HL-60/S4 treated with retinoic acid at 250 ng/mL for 4 days and 3 days (cell line): Measurements from ENCODE around the gene DDX25.
"Not testable (repeated sequence)": the region's sequence is repeated elsewhere in the genome, so short reads cannot be mapped to it uniquely, and the experiment has no call there.

Source experiments
- in situ Hi-C: fragments of 300-500 bp; cut with MboI; formaldehyde crosslinking; loops from 2 replicates; pipeline ENCODE4 v1.7.0; 2022; ENCODE audit warnings: low sequenced_read_pairs

The DDX25 gene

DNA sequence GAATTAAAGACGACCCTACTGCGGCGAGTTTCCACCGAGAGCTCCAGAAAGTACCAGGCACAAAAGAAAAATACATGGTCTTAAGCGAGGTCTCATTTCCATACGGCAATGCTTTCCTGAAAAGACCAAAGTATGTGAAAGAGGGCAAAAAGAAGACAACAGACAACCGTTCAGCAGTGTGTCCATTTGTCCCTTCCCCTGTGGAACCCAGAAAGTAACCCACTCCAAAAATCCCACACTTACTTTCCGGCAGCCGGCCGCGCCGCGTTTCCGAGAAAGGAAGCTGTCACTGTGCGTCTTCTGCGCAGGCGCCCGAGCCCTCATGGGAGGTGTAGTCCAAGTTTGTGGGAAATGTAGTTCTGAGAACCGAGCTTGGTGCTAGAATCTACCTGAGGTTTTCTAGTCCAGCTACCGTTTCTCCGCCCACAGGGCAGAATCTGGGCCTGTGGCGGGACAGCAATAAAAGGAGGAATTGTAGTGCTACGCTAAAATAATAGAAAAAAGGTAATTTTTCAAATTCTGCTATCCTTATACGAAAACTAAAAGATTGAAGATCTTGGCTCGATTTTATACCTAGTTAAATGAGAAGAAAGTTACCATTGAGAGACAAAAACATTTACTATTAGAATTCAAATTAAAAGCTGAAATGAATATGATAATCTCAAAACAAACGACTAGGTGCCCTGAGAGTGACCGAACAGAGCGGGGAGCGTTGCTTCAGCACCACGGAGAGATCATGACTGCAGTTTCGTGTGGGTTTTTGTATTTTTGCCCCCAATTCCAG lies 1.2 kb upstream of the DDX25 start, which contains the start of gene PUS3:
TSS of gene PUS3 (minus strand) at position 280 of the 784 bp plus-strand sequence. CDS start 6,922 bp downstream, outside the sequence.
- in situ Hi-C loops, result no loop called here

DNA sequence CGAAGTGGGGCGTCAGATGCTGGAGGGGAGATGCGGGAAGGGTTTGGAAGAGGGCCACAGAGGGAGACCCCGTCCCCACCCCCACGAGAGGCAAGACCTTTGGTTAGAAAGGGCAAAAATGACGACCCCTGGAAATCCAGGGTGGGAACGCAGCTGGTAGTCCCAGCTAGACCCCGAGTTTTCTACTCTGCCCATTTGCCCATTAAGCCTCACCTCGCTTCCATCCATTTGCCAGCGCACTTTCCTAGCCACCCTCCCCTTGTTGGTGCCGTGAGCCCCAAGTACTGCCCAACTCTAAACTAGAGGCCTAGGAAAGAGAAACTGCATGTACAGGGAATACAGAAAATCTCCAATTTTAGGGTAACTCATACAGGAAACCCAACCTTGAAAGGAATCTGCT lies 370 bp downstream of the DDX25 start:
- in situ Hi-C loops, result no loop called here

- in situ Hi-C loops, result no loop called here
Observed at GRCh38 chr11:125910226-125910849, 6.0 kb downstream of the DDX25 start.

DNA sequence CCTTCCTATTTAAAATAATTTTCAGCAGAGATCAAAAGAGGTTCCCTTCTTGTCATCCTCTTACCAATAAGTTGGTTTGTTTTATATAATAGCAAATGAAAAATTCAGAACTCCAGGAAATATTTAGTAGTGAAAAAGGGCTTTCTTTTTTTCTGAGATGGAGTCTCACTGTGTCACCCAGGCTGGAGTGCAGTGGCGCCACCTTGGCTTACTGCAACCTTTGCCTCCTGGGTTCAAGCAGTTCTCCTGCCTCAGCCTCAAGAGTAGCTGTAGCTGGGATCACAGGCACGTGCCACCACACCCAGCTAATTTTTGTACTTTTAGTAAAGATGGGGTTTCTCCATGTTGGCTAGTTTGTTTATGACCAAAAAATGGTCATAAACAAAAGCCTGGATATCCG lies 10.3 kb downstream of the DDX25 start:
- in situ Hi-C loops, result not testable (repeated sequence)

- in situ Hi-C loops, result no loop called here
Observed at GRCh38 chr11:125916683-125917347, 12.5 kb downstream of the DDX25 start.

DNA sequence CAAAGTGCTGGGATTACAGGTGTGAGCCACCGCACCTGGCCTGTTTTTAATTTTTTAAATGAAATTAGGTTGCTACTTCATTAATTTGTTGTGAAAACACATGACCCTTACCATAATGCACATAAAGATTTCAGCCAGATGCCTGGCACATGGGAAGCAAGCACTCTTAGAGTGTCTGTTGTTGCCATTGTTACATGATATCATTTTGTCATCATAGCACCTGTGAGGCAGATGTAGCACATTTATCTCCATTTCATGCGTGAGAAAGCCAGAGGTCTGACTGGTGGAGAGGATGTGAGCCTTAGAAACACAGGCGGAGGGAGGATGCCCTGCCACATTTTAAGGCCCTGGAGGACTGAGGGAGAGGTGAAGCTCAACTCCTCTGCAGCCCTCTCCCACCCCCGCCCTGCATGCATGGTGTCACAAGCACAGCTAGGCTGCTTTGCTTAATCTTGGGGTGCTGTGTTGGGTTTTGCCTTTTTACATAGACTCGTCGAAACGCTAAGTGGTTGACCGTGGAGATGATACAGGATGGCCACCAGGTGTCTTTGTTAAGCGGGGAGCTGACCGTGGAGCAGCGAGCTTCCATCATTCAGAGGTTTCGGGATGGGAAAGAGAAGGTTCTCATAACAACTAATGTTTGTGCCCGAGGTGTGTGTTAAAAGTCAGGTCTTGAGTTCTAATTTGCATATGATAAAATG lies 14.0 kb downstream of the DDX25 start:
- in situ Hi-C loops, result no loop called here

DNA sequence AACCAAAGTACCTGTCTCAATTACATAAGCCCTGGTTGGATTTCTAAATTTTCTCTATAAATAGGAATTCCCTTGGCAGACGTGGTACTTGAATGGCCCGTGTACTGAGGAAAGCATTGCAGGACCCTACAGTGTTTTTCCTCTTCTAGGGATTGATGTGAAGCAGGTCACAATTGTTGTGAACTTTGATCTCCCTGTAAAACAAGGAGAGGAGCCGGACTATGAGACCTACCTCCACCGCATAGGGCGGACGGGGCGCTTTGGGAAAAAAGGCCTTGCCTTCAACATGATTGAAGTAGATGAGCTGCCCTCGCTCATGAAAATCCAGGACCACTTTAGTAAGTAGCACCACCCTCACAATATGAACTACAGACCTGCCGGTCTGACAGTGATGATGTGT lies 16.7 kb downstream of the DDX25 start:
- in situ Hi-C loops, result loop anchor here (10.0 kb wide), 1 partner anchor 264 kb away; no protein-coding TSS in a partner anchor

GRCh38 chr11:125922156-125922555 lies 17.8 kb downstream of the DDX25 start:
- in situ Hi-C loops, result loop anchor here (10.0 kb wide), 1 partner anchor 263 kb away; no protein-coding TSS in a partner anchor

DNA sequence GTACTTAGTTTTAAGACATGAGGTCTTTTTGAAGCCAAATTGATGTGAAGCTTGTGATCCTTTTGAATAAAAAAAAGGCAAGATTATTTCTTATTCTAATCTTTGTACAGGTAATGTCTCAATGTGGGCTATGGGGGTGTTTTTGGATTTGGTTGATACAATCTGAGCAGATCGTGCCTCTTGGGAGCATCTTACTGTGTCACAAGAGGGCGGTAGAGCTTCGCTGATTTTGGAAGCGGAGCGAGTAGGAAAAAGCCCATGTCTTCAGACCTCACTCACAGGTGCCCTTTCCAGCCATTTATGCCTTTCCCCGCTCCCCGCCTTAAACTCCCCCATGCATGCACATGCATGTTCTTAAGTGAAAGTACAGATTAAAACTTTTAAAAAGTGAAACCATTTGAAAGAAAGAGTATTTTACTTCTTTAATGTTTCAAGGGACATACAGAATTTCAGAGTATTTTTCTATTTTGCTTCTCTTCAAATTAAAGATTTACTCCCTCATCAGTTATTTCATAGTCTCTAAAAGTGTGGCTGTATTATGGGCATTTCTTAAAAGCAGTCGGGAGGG lies 18.8 kb downstream of the DDX25 start:
- in situ Hi-C loops, result loop anchor here (10.0 kb wide), 1 partner anchor 262 kb away; no protein-coding TSS in a partner anchor

- in situ Hi-C loops, result loop anchor here (10.0 kb wide), 1 partner anchor 261 kb away; no protein-coding TSS in a partner anchor
Observed at GRCh38 chr11:125923633-125924032, 19.3 kb downstream of the DDX25 start.

- in situ Hi-C loops, result loop anchor here (10.0 kb wide), 1 partner anchor 260 kb away; no protein-coding TSS in a partner anchor
Observed at GRCh38 chr11:125924384-125925007, 20.2 kb downstream of the DDX25 start.

- in situ Hi-C loops, result loop anchor here (10.0 kb wide), 1 partner anchor 260 kb away; no protein-coding TSS in a partner anchor
Observed at GRCh38 chr11:125925247-125925740, 21.0 kb downstream of the DDX25 start.

- in situ Hi-C loops, result loop anchor here (10.0 kb wide), 1 partner anchor 259 kb away; no protein-coding TSS in a partner anchor
Observed at GRCh38 chr11:125925804-125926203, 21.5 kb downstream of the DDX25 start.

DNA sequence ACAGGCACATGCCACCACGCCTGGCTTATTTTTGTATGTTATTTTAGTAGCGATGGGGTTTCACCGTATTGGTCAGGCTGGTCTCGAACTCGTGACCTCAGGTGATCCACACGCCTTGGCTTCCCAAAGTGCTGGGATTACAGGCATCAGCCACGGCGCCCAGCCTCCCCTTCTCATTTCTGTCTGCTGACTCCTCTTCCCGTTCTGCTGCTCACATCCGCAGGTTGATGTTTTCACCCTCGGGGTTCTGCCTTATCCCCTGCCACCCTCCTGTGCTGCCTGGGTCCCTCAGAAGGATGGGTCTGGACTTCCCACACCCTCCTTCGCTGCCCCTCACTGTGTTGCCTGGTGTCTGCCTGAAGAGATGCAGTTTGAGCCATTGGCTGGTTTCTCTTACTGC lies 22.4 kb downstream of the DDX25 start:
- in situ Hi-C loops, result loop anchor here (10.0 kb wide), 1 partner anchor 258 kb away; no protein-coding TSS in a partner anchor

DNA sequence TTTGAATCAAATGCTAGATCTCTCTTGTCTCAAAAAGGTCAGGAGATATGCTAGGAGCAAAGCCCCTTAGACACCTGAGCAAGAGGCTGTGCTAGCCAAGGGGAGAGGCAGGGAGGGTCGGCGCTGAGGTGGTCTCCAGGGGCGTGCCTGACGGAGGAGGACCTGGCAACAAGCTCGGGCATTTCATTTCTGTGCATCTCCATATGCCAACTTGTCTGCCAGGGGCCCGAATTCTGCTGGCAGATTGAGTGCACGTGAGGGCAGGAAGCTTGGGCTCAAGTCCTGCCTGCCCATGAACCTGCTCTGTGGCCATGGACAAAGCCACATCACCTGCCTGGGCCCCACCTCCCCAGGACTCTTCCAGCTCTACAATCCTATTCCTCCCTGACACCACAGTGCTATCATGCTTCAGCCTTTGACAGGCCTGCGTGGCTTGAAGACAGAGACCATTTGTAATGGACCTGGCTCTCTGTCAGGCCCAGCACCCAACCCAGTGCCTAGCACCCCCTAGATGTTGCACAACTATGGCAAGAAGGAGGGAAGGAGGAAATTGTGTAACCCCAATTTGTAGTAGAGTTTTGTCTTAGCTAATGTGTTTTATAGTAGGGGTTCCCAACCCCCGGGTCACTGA lies 25.3 kb downstream of the DDX25 start:
- in situ Hi-C loops, result loop anchor here (10.0 kb wide), 1 partner anchor 255 kb away; no protein-coding TSS in a partner anchor

DNA sequence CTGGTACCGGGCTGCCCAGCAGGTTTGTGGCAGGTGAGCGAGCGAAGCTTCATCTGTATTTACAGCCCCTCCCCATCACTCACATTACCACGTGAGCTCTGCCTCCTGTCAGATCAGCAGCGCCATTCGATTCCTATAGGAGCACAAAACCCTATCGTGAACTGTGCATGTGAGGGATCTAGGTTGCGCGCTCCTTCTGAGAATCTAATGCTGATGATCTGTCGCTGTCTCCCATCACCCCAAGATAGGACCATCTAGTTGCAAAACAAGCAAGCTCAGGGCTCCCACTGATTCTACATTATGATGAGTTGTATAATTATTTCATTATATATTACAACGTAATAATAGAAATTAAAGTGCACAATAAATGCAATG lies 25.8 kb downstream of the DDX25 start:
- in situ Hi-C loops, result no loop called here

GRCh38 chr11:125931116-125931515 lies 26.8 kb downstream of the DDX25 start:
- in situ Hi-C loops, result no loop called here

DNA sequence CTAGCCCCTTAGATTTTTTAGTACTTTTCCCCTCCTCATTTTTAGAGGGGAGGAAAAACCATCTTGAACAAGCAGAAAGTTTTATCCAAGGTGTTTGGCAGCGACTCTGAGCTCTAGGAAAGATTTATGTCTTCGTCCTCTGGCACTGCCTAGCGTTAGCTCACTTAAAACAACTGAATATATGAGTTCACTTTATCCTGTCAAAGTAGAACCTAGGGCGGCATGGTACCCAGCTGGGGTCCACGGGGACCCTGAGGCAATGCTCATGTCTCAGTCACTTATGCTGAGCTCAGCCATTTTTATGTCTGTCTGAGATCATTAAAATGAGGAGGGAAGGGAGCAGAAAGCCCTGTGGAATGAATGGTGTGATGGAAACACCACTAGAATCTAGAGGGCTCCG lies 27.4 kb downstream of the DDX25 start:
- in situ Hi-C loops, result no loop called here

GRCh38 chr11:125932301-125932700 lies 28.0 kb downstream of the DDX25 start:
- in situ Hi-C loops, result no loop called here
